BLaER1 (cell line): ENCODE measurements around the gene HIVEP3.

Source experiments
- H3K27ac ChIP-seq: shearing (Covaris generic); formaldehyde crosslinking; 2 replicates; pipeline ENCODE4 v1.8.1; 2022
- H3K27me3 ChIP-seq: shearing (Covaris generic); formaldehyde crosslinking; 2 replicates; pipeline ENCODE4 v1.8.1; 2022
- H3K36me3 ChIP-seq: shearing (Covaris generic); formaldehyde crosslinking; 2 replicates; pipeline ENCODE4 v1.8.1; 2022
- H3K4me1 ChIP-seq: shearing (Covaris generic); formaldehyde crosslinking; 2 replicates; pipeline ENCODE4 v1.8.1; 2022
- H3K4me2 ChIP-seq: shearing (Covaris generic); formaldehyde crosslinking; 2 replicates; pipeline ENCODE4 v1.8.1; 2022
- H3K4me3 ChIP-seq: shearing (Covaris generic); formaldehyde crosslinking; 2 replicates; pipeline ENCODE4 v1.8.1; 2022
- H3K9ac ChIP-seq: shearing (Covaris generic); formaldehyde crosslinking; 2 replicates; pipeline ENCODE4 v1.8.1; 2022
- H3K9me3 ChIP-seq: shearing (Covaris generic); formaldehyde crosslinking; 2 replicates; pipeline ENCODE4 v1.8.1; 2022
- H4K20me1 ChIP-seq: shearing (Covaris generic); formaldehyde crosslinking; 2 replicates; pipeline ENCODE4 v1.8.1; 2022
- Cebpa-rat ChIP-seq: shearing (Covaris generic); IDR thresholded peaks from 2 replicates; pipeline ENCODE4 v1.8.1; 2022

Gene HIVEP3

GRCh38 chr1:41498391-41498790 lies 420.3 kb downstream of the HIVEP3 start:
- H3K4me2 ChIP-seq, result peak overlapping the region; percentile 64

DNA sequence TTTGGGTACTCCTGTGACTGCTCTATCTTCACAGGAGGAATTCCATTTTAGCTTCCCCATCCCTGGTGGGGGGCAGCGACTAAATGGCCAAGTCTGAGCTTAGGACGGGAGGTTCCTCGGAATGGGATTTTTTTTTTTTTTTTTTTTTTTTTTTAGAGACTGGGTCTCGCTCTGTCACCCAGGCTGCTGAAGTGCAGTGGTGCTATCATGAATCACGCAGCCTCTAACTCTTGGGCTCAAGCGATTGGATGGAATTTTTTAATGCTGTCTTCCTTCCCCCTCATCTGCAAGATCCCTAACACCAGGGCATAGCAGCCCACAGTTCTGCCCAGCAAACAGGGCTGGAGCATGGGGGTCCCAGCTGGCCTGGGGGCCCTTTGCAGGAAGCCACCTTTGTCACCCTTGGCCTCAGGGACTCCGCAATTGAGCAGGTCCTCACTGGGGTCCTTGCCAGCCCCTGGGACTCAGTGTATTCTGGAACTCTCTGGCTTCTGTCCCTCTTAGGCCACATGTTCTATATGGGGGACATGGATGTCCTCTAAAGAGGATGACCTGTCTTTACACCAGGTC lies 421.2 kb downstream of the HIVEP3 start:
- H3K36me3 ChIP-seq, result no peaks in the 10 kb centered on the region
- no peaks in the 10 kb centered on the region for H3K9me3 ChIP-seq
- no peak for TF ChIP-seq Cebpa-rat
- peaks cover 46% of the 10 kb centered on the region for H3K4me1 ChIP-seq
- H3K4me2 ChIP-seq, result peak overlapping the region; percentile 92; the same call in 1 of the 2 replicates
- peaks cover 23% of the 10 kb centered on the region for H3K27me3 ChIP-seq
- no peak overlapping the region for H3K4me3 ChIP-seq
- H3K27ac ChIP-seq, result no peak overlapping the region
- no peaks in the 10 kb centered on the region for H4K20me1 ChIP-seq
- no peak overlapping the region for H3K9ac ChIP-seq

More at GRCh38 chr1:41498391-41498790, 420.3 kb downstream of the HIVEP3 start:
- Histone ChIP-seq H3K9me3 (no peaks in the 10 kb centered on the region), H3K36me3 (no peaks in the 10 kb centered on the region), H3K27me3 (peaks cover 23% of the 10 kb centered on the region), H3K27ac (no peak overlapping the region), H3K4me3 (no peak overlapping the region), H4K20me1 (no peaks in the 10 kb centered on the region), H3K9ac (no peak overlapping the region), H3K4me1 (peaks cover 46% of the 10 kb centered on the region)
- no peak for TF ChIP-seq Cebpa-rat

GRCh38 chr1:41497056-41497440 lies 421.7 kb downstream of the HIVEP3 start:
- Histone ChIP-seq H3K4me3 (no peak overlapping the region), H3K4me2 (peak overlapping the region; percentile 92), H4K20me1 (no peaks in the 10 kb centered on the region), H3K9ac (no peak overlapping the region), H3K4me1 (peaks cover 46% of the 10 kb centered on the region), H3K9me3 (no peaks in the 10 kb centered on the region), H3K27me3 (peaks cover 23% of the 10 kb centered on the region), H3K27ac (peak overlapping the region; percentile 67), H3K36me3 (no peaks in the 10 kb centered on the region)
- TF ChIP-seq Cebpa-rat, result no peak

DNA sequence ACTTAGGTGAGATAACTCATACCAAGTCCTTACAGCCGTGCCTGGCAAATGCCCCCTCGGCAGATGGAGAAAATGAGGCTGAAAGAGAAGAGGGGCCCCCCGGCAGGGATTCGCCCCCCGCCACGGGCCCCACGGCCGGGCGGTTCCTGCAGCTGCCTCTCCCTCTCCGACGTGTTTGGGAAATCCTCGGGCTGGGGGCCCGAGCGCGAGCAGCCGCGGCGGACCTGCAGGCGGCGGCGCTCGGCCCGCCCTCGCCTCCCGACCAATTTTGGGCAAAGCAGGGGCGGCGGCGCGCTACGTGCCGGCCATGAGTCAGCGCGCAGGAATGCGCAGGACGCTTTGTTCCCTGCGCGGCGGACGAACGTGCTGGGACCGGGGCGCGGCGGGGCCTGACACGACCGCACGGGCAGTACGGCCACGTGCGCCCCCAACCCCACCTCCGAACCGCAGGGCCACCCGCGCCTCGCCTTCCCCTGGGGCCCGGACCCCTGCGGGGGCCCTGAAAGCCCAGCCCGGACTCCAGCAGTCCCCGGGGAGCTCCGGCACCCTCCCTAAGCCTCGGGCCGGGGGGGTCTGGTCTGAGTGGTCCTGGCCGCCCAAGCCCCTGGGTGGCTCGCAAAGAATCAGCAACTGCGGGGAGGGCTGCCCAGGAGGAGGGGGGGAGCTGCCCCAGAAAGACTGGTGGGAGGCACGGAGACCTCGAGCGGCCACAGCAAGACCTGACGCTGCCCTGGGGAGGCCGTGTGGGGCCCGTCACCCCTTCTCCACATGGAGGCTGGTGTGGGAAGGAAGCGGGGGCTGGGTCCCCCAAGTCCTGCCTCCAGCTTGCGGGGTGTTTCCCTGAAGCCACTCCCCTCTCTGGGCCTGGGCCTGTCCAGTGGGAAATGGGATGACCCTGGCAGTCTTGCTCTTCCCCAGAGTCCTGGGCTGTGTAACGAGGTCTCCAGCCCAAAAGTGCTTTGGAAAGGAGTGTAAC lies 422.4 kb downstream of the HIVEP3 start:
- no peak for TF ChIP-seq Cebpa-rat
- H3K4me1 ChIP-seq, result peaks cover 46% of the 10 kb centered on the region
- no peaks in the 10 kb centered on the region for H4K20me1 ChIP-seq
- peak overlapping the region; percentile 92 for H3K4me2 ChIP-seq
- no peaks in the 10 kb centered on the region for H3K9me3 ChIP-seq
- peaks cover 23% of the 10 kb centered on the region for H3K27me3 ChIP-seq
- peak overlapping the region; percentile 64 for H3K4me3 ChIP-seq
- peak overlapping the region; percentile 67 for H3K27ac ChIP-seq
- H3K36me3 ChIP-seq, result no peaks in the 10 kb centered on the region
- H3K9ac ChIP-seq, result peak overlapping the region; percentile 67

DNA sequence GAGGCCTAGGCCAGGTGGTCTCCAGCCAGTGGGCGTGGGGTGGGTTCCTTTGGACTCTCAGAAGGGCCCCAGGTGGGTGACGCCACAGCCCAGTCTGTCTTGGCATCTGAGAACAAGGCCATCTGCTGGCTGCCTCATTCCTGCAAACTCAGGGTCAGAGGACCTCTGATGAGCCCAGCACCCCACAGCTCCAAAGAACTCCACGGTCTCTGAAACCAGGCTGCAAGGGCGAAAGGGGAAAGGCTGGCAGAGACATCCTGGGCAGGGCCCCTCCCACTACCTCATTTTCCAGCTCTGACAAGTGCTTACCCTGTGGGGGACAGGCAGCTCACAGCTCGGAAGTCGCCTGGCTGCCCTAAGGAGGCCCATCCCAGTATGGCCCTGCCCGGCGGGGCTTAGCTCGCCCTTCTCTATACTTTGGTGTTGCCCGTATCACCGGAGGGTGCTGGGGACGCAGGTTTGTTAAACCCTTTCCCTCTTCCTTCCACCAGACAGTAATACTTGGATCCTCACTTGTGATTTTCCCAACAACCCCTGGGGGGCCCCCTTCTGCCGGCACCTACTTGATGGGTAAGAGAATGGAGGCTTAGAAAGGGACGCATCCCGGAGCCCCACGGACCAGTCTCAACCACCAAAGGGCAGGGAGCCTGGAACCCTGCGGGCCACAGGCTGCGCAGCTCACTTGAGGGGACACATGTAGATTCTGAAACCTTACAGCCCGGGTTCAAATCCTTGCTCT lies 423.3 kb downstream of the HIVEP3 start:
- Histone ChIP-seq H3K4me3 (no peak overlapping the region; the same call in 1 of the 2 replicates), H3K36me3 (no peaks in the 10 kb centered on the region), H3K9me3 (no peaks in the 10 kb centered on the region), H3K27me3 (peaks cover 23% of the 10 kb centered on the region), H3K4me1 (peaks cover 46% of the 10 kb centered on the region), H3K9ac (no peak overlapping the region), H3K4me2 (peak overlapping the region; percentile 92), H3K27ac (no peak overlapping the region), H4K20me1 (no peaks in the 10 kb centered on the region)
- no peak for TF ChIP-seq Cebpa-rat

GRCh38 chr1:41494351-41495209 lies 424.1 kb downstream of the HIVEP3 start:
- no peak overlapping the region for H3K4me2 ChIP-seq

DNA sequence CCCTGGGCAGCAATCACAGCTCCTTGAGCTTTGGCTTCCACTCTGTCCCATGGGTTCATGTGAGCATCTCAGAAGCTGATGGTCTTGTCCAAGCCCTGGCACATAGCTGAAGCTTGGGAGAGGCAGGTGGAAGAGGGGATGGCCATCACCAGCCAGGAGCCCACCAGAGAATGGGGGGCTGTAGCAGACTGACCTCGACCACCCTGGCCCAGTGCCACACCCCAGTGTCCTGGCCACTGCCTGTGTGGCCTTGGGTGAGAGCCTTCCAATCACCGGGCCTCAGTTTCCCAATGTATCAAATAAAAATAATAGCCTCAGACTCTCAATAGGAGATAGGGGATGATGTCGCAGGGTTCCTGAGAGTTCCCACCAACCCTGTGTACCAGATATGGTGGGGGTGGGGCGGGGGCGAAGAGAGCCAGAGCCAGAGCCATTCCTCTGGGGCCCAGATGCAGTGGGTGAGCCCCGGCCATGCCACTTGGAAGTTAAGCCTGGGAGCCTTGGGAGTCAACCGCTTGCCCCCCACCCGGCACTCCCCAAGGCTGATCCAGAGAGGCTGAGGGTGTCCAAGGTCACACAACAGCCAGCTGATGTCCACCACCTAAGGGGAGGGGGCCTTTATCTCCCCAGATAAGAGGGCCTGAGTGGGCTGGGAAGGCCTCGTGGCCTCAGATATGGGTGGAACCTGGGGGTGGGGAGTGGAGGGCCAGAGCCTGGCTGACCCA lies 424.9 kb downstream of the HIVEP3 start:
- Histone ChIP-seq H3K36me3 (no peaks in the 10 kb centered on the region), H3K27me3 (peaks cover 23% of the 10 kb centered on the region), H3K9ac (no peak overlapping the region), H4K20me1 (no peaks in the 10 kb centered on the region), H3K4me3 (no peak overlapping the region), H3K9me3 (no peaks in the 10 kb centered on the region), H3K4me2 (no peak overlapping the region), H3K27ac (no peak overlapping the region), H3K4me1 (peaks cover 37% of the 10 kb centered on the region)
- TF ChIP-seq Cebpa-rat, result no peak

More at GRCh38 chr1:41494351-41495209, 424.1 kb downstream of the HIVEP3 start:
- TF ChIP-seq Cebpa-rat, result no peak
- Histone ChIP-seq H3K27me3 (peaks cover 23% of the 10 kb centered on the region), H3K27ac (no peak overlapping the region), H4K20me1 (no peaks in the 10 kb centered on the region), H3K36me3 (no peaks in the 10 kb centered on the region), H3K9me3 (no peaks in the 10 kb centered on the region), H3K9ac (no peak overlapping the region), H3K4me1 (peaks cover 45% of the 10 kb centered on the region), H3K4me3 (no peak overlapping the region)

- Histone ChIP-seq H3K9me3 (no peaks in the 10 kb centered on the region), H3K4me3 (no peak overlapping the region), H3K27ac (no peak overlapping the region), H3K27me3 (peaks cover 23% of the 10 kb centered on the region), H4K20me1 (no peaks in the 10 kb centered on the region), H3K4me1 (peaks cover 31% of the 10 kb centered on the region), H3K4me2 (no peak overlapping the region), H3K9ac (no peak overlapping the region), H3K36me3 (no peaks in the 10 kb centered on the region)
- no peak for TF ChIP-seq Cebpa-rat
Measured at GRCh38 chr1:41493117-41493536, 425.6 kb downstream of the HIVEP3 start.
